ENCODE measurements around the gene WNT8A. TPM values are rescaled to one million over a fixed set of nuclear protein-coding genes. Genes with fewer than 3 reads are reported as not detected.

WNT8A gene
- total RNA-seq, 1 experiment from 2014 or later = not detected

- ChIA-PET POLR2A (interaction anchor here (1.4 kb wide), 1 partner anchor 97 kb away, joined by 4 read pairs; no protein-coding TSS in a partner anchor), CTCF (interaction anchor here (0.6 to 2.9 kb wide), 13 partner anchors 9 to 293 kb away, joined by 3 to 25 read pairs (median 4); no protein-coding TSS in a partner anchor), RAD21 (ENCODE audit: low non-redundant PET in 1 of 2, low total read pairs in 2 of 2, uncharacterized antibody in 2 of 2, unreplicated experiment in 2 of 2) (interaction anchor here (0.6 to 1.3 kb wide), 5 partner anchors 21 to 1695 kb away, joined by 3 to 6 read pairs (median 3); no protein-coding TSS in a partner anchor)
- peaks cover 12 to 34% of the 10 kb centered on the region in 2 experiments for H3K4me1 ChIP-seq (ENCODE audit: control insufficient read depth in 1 of 2, insufficient read depth in 2 of 2, low read length in 2 of 2)
- peak overlapping the region; percentile 48 for H3K4me2 ChIP-seq (ENCODE audit: low read length)
- TF ChIP-seq CBX3 (IDR thresholded peaks at IDR 0.05; ENCODE audit: low read depth) (peak; percentile 87), RAD21 (IDR thresholded peaks at IDR 0.05; ENCODE audit: low read depth) (peak; percentile 90), CTCF (IDR thresholded peaks at IDR 0.05 in 2 of 3, conservative IDR thresholded peaks at IDR 0.05 in 1 of 3; ENCODE audit: borderline replicate concordance in 1 of 3, insufficient read depth in 1 of 3, low read depth in 2 of 3, low read length in 2 of 3) (peak; percentile 78 to 99 (median 98)), ZBTB33 (IDR thresholded peaks at IDR 0.05; ENCODE audit: extremely low read depth, insufficient replicate concordance, low read length) (no peak), TCF7L2 (IDR thresholded peaks at IDR 0.05; ENCODE audit: borderline replicate concordance, extremely low read depth, insufficient read depth, insufficient read length) (no peak), SP1 (IDR thresholded peaks at IDR 0.05; ENCODE audit: low read depth) (no peak), EGR1 (IDR thresholded peaks at IDR 0.05; ENCODE audit: low read depth) (no peak), JUND (IDR thresholded peaks at IDR 0.05) (no peak), MAX (IDR thresholded peaks at IDR 0.05) (peak; percentile 13; the same call in 1 of the 2 replicates), POLR2AphosphoS5 (IDR thresholded peaks at IDR 0.05; ENCODE audit: low read depth, low read length) (peak; percentile 32; the same call in 1 of the 2 replicates), POLR2A (IDR thresholded peaks at IDR 0.05; ENCODE audit: borderline replicate concordance, extremely low read depth, insufficient read depth, insufficient read length) (no peak), CEBPB (IDR thresholded peaks at IDR 0.05; ENCODE audit: low read depth) (0 out of 2 replicates have a peak, but pooled peaks have one; percentile 10)
- H3K27me3 ChIP-seq (ENCODE audit: insufficient read depth, low read length) = no peaks in the 10 kb centered on the region
- H3K9me3 ChIP-seq (ENCODE audit: control insufficient read depth in 1 of 2, insufficient read depth in 1 of 2, low read depth in 1 of 2, low read length in 2 of 2) = no peaks in the 10 kb centered on the region
- H4K20me1 ChIP-seq (ENCODE audit: insufficient read depth) = peaks cover 6% of the 10 kb centered on the region; the same call in 1 of the 2 replicates
- DNase-seq (ENCODE audit: low read depth, low spot score) (peak; percentile 90), ATAC-seq (peak; percentile 72)
- BruUV-seq (replicated peaks) = no TSS peak
- no peaks in the 10 kb centered on the region for H3K36me3 ChIP-seq (ENCODE audit: control insufficient read depth in 1 of 2, insufficient read depth in 2 of 2, low read length in 2 of 2)
- peak overlapping the region; percentile 66 for H2AFZ ChIP-seq (ENCODE audit: low read depth, low read length, poor library complexity, severe bottlenecking)
- intact Hi-C loops (cut with micrococcal nuclease) = loop anchor here (1.0 to 2.0 kb wide), 3 partner anchors 32 to 281 kb away; partner anchors contain the start of gene HNRNPA0
- no peaks in the 10 kb centered on the region for H3K9me2 ChIP-seq (ENCODE audit: insufficient read depth)
- no peak overlapping the region for H3K9ac ChIP-seq (ENCODE audit: low read length)
- no peak overlapping the region for H3K27ac ChIP-seq (ENCODE audit: low read depth, low read length)
- H3K4me3 ChIP-seq (replicated peaks in 1 of 2; ENCODE audit: low read depth in 1 of 2, low read length in 2 of 2) = no peak overlapping the region
- peaks cover 18% of the 10 kb centered on the region for H3K79me2 ChIP-seq (ENCODE audit: insufficient read depth, low read length)
Observed at GRCh38 chr5:138035605-138036537, 48.0 kb upstream of the WNT8A start.
